ENCODE measurements around the gene NFKB1. TPM values are rescaled to one million over a fixed set of nuclear protein-coding genes. Genes with fewer than 3 reads are reported as not detected.

NFKB1 gene
- total and polyA plus RNA-seq, 2 donors (not counting 1 experiment from before 2014, with no cell fraction given) = 32.0 to 88.1 TPM

GRCh38 chr4:102537269-102537668 is 36.1 kb downstream of the NFKB1 start:
- Mint-ChIP-seq H3K27me3 (no peaks in the 10 kb centered on the region), H3K9me3 (ENCODE audit: insufficient read depth) (no peaks in the 10 kb centered on the region), H3K4me3 (no peak overlapping the region), H3K27ac (no peak overlapping the region), H3K4me1 (peaks cover 26% of the 10 kb centered on the region)
- Histone ChIP-seq H3K36me3 (replicated peaks in 1 of 2; ENCODE audit: control extremely low read depth in 1 of 2, control insufficient read depth in 1 of 2, extremely low read depth in 1 of 2, insufficient read depth in 2 of 2, low read length in 1 of 2) (peaks cover 7 to 48% of the 10 kb centered on the region in 2 experiments), H3K4me1 (ENCODE audit: control insufficient read depth in 2 of 2, insufficient read depth in 2 of 2, low read length in 2 of 2) (no peaks in the 10 kb centered on the region), H3K4me3 (ENCODE audit: control extremely low read depth in 1 of 5, extremely low read depth in 1 of 5, insufficient read depth in 1 of 5, low read depth in 2 of 5, low read length in 4 of 5) (no peak overlapping the region), H3K9me3 (ENCODE audit: control extremely low read depth in 1 of 3, control insufficient read depth in 2 of 3, insufficient read depth in 1 of 3, low read length in 2 of 3) (no peaks in the 10 kb centered on the region), H4K20me1 (ENCODE audit: control insufficient read depth, insufficient read depth, low read length, poor library complexity, severe bottlenecking) (no peaks in the 10 kb centered on the region), H3K4me2 (replicated peaks; ENCODE audit: low read depth, low read length, poor library complexity, severe bottlenecking) (no peak overlapping the region), H3K9ac (ENCODE audit: low read length) (no peak overlapping the region), H3K27ac (ENCODE audit: low read length in 2 of 2) (no peak overlapping the region), H2AFZ (ENCODE audit: insufficient read depth, low read depth, low read length, poor library complexity, severe bottlenecking) (no peak overlapping the region), H3K79me2 (ENCODE audit: control insufficient read depth, insufficient read depth, low read length) (peaks cover 28% of the 10 kb centered on the region), H3K27me3 (replicated peaks in 1 of 4; ENCODE audit: control extremely low read depth in 1 of 4, control insufficient read depth in 3 of 4, insufficient read depth in 4 of 4, low read length in 3 of 4) (no peaks in the 10 kb centered on the region)
- DNase-seq (no peak), ATAC-seq (ENCODE audit: low read depth) (no peak)
- WGBS (ENCODE audit: insufficient coverage) = no CpG with 5 or more reads among the region's 2 CpGs
- POLR2A ChIA-PET = no interaction called here
- intact Hi-C loops (cut with micrococcal nuclease) = loop anchor here (5.0 kb wide), 1 partner anchor 35 kb away; the partner anchor contains the start of gene NFKB1
- TF ChIP-seq CTCF (IDR thresholded peaks at IDR 0.05) (no peak), EZH2 (IDR thresholded peaks at IDR 0.05; ENCODE audit: borderline replicate concordance, insufficient read depth, low read depth, low read length, poor library complexity, severe bottlenecking) (no peak)
- CTCF ChIA-PET = interaction anchor here (0.6 to 2.3 kb wide), 8 partner anchors 9 to 472 kb away, joined by 3 to 6 read pairs (median 3); no protein-coding TSS in a partner anchor

- ATAC-seq (ENCODE audit: low read depth) (no peak), DNase-seq (no peak)
- H3K4me1 ChIP-seq (ENCODE audit: control insufficient read depth in 2 of 2, insufficient read depth in 2 of 2, low read length in 2 of 2) = peaks cover 7% of the 10 kb centered on the region in 2 donors
- H3K27ac ChIP-seq (ENCODE audit: low read length in 2 of 2) = no peak overlapping the region
- H3K27ac Mint-ChIP-seq = peak overlapping the region; percentile 21
- no peak overlapping the region for H3K4me3 ChIP-seq (ENCODE audit: control extremely low read depth in 1 of 5, extremely low read depth in 1 of 5, insufficient read depth in 1 of 5, low read depth in 2 of 5, low read length in 4 of 5)
- H3K79me2 ChIP-seq (ENCODE audit: control insufficient read depth, insufficient read depth, low read length) = peaks cover 19% of the 10 kb centered on the region
- H3K4me3 Mint-ChIP-seq = no peak overlapping the region
- H3K4me2 ChIP-seq (replicated peaks; ENCODE audit: low read depth, low read length, poor library complexity, severe bottlenecking) = no peak overlapping the region
- H3K4me1 Mint-ChIP-seq = peaks cover 18% of the 10 kb centered on the region
- no peaks in the 10 kb centered on the region for H3K27me3 Mint-ChIP-seq
- no peaks in the 10 kb centered on the region for H3K9me3 ChIP-seq (ENCODE audit: control extremely low read depth in 1 of 3, control insufficient read depth in 2 of 3, insufficient read depth in 1 of 3, low read length in 2 of 3)
- H3K27me3 ChIP-seq (replicated peaks in 1 of 4; ENCODE audit: control extremely low read depth in 1 of 4, control insufficient read depth in 3 of 4, insufficient read depth in 4 of 4, low read length in 3 of 4) = no peaks in the 10 kb centered on the region
- peaks cover 7 to 48% of the 10 kb centered on the region in 2 experiments for H3K36me3 ChIP-seq (replicated peaks in 1 of 2; ENCODE audit: control extremely low read depth in 1 of 2, control insufficient read depth in 1 of 2, extremely low read depth in 1 of 2, insufficient read depth in 2 of 2, low read length in 1 of 2)
- intact Hi-C loops (cut with micrococcal nuclease) = loop anchor here (2.0 kb wide), 1 partner anchor 15 kb away; no protein-coding TSS in a partner anchor
- no peak overlapping the region for H2AFZ ChIP-seq (ENCODE audit: insufficient read depth, low read depth, low read length, poor library complexity, severe bottlenecking)
- H3K9ac ChIP-seq (ENCODE audit: low read length) = no peak overlapping the region
- no peak for TF ChIP-seq CTCF (IDR thresholded peaks at IDR 0.05)
- no peak for TF ChIP-seq EZH2 (IDR thresholded peaks at IDR 0.05; ENCODE audit: borderline replicate concordance, insufficient read depth, low read depth, low read length, poor library complexity, severe bottlenecking)
- no peaks in the 10 kb centered on the region for H3K9me3 Mint-ChIP-seq (ENCODE audit: insufficient read depth)
- no CpG with 5 or more reads among the region's 4 CpGs for WGBS (ENCODE audit: insufficient coverage)
- CTCF ChIA-PET = no interaction called here
- POLR2A ChIA-PET = no interaction called here
- peaks cover 2% of the 10 kb centered on the region for H4K20me1 ChIP-seq (ENCODE audit: control insufficient read depth, insufficient read depth, low read length, poor library complexity, severe bottlenecking)
Measured at GRCh38 chr4:102541697-102542096, 40.5 kb downstream of the NFKB1 start.

Data from B cell (primary cell).